GM18505 (cell line): Measurements from ENCODE around the gene ARFGEF2.

Experiments used
- ATAC-seq: cut with Tn5 transposase; IDR thresholded peaks from one replicate; pipeline ENCODE4 v1.9.1; 2021; ENCODE audit not compliant: unreplicated experiment
- POLR2A ChIP-seq: IDR thresholded peaks from 4 replicates; pipeline ENCODE4 v1.6.1; 2011; ENCODE audit warnings: borderline replicate concordance; ENCODE audit not compliant: insufficient read depth, insufficient read length; ENCODE audit errors: extremely low read depth

The ARFGEF2 gene

GRCh38 chr20:48942730-48943129, 21.2 kb downstream of the ARFGEF2 start:
- ATAC-seq: no peak
- TF ChIP-seq POLR2A: no peak

- no peak for TF ChIP-seq POLR2A
- ATAC-seq: no peak
Observed at GRCh38 chr20:48944663-48945297, 23.3 kb downstream of the ARFGEF2 start.

- TF ChIP-seq POLR2A: no peak
- no peak for ATAC-seq
Observed at GRCh38 chr20:48945840-48946514, 24.5 kb downstream of the ARFGEF2 start.

GRCh38 chr20:48948612-48949011, 27.1 kb downstream of the ARFGEF2 start:
- no peak for TF ChIP-seq POLR2A
- no peak for ATAC-seq

- TF ChIP-seq POLR2A: no peak
- no peak for ATAC-seq
Observed at GRCh38 chr20:48949304-48950170, 28.0 kb downstream of the ARFGEF2 start.

GRCh38 chr20:48951041-48951440, 29.5 kb downstream of the ARFGEF2 start:
- ATAC-seq: no peak
- TF ChIP-seq POLR2A: no peak

- TF ChIP-seq POLR2A: no peak
- no peak for ATAC-seq
Observed at GRCh38 chr20:48951646-48952045, 30.1 kb downstream of the ARFGEF2 start.

- no peak for TF ChIP-seq POLR2A
Observed at GRCh38 chr20:48952656-48953055, 31.1 kb downstream of the ARFGEF2 start.

GRCh38 chr20:48953653-48954052, 32.1 kb downstream of the ARFGEF2 start:
- no peak for ATAC-seq
- no peak for TF ChIP-seq POLR2A

More at GRCh38 chr20:48952656-48953055, 31.1 kb downstream of the ARFGEF2 start:
- no peak for ATAC-seq

GRCh38 chr20:48956052-48956451, 34.5 kb downstream of the ARFGEF2 start:
- no peak for ATAC-seq

GRCh38 chr20:48957053-48957481, 35.6 kb downstream of the ARFGEF2 start:
- TF ChIP-seq POLR2A: no peak
- no peak for ATAC-seq

More at GRCh38 chr20:48956052-48956451, 34.5 kb downstream of the ARFGEF2 start:
- TF ChIP-seq POLR2A: no peak

- ATAC-seq: no peak
- no peak for TF ChIP-seq POLR2A
Observed at GRCh38 chr20:48957533-48957932, 36.0 kb downstream of the ARFGEF2 start.

GRCh38 chr20:48958743-48959142, 37.2 kb downstream of the ARFGEF2 start:
- no peak for TF ChIP-seq POLR2A
- ATAC-seq: no peak

- TF ChIP-seq POLR2A: no peak
- no peak for ATAC-seq
Observed at GRCh38 chr20:48959899-48960550, 38.5 kb downstream of the ARFGEF2 start.

- ATAC-seq: no peak
- TF ChIP-seq POLR2A: no peak
Observed at GRCh38 chr20:48962421-48962820, 40.9 kb downstream of the ARFGEF2 start.
